Chondrocyte (in vitro differentiated cells): ENCODE data around the gene FRMD4A. TPM values are rescaled to one million over a fixed set of nuclear protein-coding genes. Genes with fewer than 3 reads are reported as not detected.

Experiments
- DNase-seq: peaks from one replicate; pipeline ENCODE4 v3.0.0; 2021; ENCODE audit warnings: mixed read lengths, low spot score
- H3K27ac Mint-ChIP-seq: one replicate; pipeline ENCODE4 v1.8.0; 2021; ENCODE audit warnings: mild to moderate bottlenecking, moderate library complexity, mixed read lengths; ENCODE audit not compliant: unreplicated experiment
- H3K27me3 Mint-ChIP-seq: 2 replicates; pipeline ENCODE4 v1.8.0; 2021; ENCODE audit warnings: low read depth, mixed read lengths
- H3K36me3 Mint-ChIP-seq: 2 replicates; pipeline ENCODE4 v1.8.0; 2021; ENCODE audit warnings: low read depth, mixed read lengths
- H3K4me1 Mint-ChIP-seq: 2 replicates; pipeline ENCODE4 v1.8.0; 2021; ENCODE audit warnings: low read depth, mild to moderate bottlenecking, mixed read lengths
- H3K4me3 Mint-ChIP-seq: one replicate; pipeline ENCODE4 v1.8.0; 2021; ENCODE audit warnings: mild to moderate bottlenecking, moderate library complexity, mixed read lengths; ENCODE audit not compliant: unreplicated experiment
- H3K9me3 Mint-ChIP-seq: 2 replicates; pipeline ENCODE4 v1.8.0; 2021; ENCODE audit warnings: low read depth, mixed read lengths
- CTCF ChIP-seq: fragments of 200-600 bp; sonication (generic); IDR thresholded peaks from 2 replicates; pipeline ENCODE4 v1.5.0; 2021; ENCODE audit warnings: antibody characterized with exemption, mild to moderate bottlenecking, moderate library complexity
- total RNA-seq: library from RNA; stranded (reverse); gene quantifications from 3 replicates; pipeline ENCODE4 v1.2.1, GENCODE V29; 2021

The FRMD4A gene
- total RNA-seq, 1 donor from 2014 or later, result 129 TPM

GRCh38 chr10:14116021-14116420 lies 214.7 kb downstream of the FRMD4A start:
- no peak for DNase-seq
- TF ChIP-seq CTCF, result no peak
- H3K9me3 Mint-ChIP-seq, result no peaks in the 10 kb centered on the region
- no peaks in the 10 kb centered on the region for H3K27me3 Mint-ChIP-seq
- peaks cover 4% of the 10 kb centered on the region for H3K4me1 Mint-ChIP-seq
- H3K36me3 Mint-ChIP-seq, result peaks cover 3% of the 10 kb centered on the region
- no peak overlapping the region for H3K27ac Mint-ChIP-seq
- no peak overlapping the region for H3K4me3 Mint-ChIP-seq

GRCh38 chr10:14114791-14115190 lies 215.9 kb downstream of the FRMD4A start:
- Mint-ChIP-seq H3K36me3 (peaks cover 2% of the 10 kb centered on the region), H3K4me3 (no peak overlapping the region), H3K27ac (no peak overlapping the region), H3K9me3 (no peaks in the 10 kb centered on the region), H3K4me1 (peaks cover 12% of the 10 kb centered on the region), H3K27me3 (no peaks in the 10 kb centered on the region)
- TF ChIP-seq CTCF, result no peak
- no peak for DNase-seq

- Mint-ChIP-seq H3K4me1 (peaks cover 22% of the 10 kb centered on the region), H3K36me3 (peaks cover 2% of the 10 kb centered on the region), H3K9me3 (no peaks in the 10 kb centered on the region), H3K27me3 (no peaks in the 10 kb centered on the region), H3K27ac (no peak overlapping the region), H3K4me3 (no peak overlapping the region)
- DNase-seq, result no peak
- no peak for TF ChIP-seq CTCF
Measured at GRCh38 chr10:14112056-14112455, 218.7 kb downstream of the FRMD4A start.

GRCh38 chr10:14111208-14111607 lies 219.5 kb downstream of the FRMD4A start:
- no peak for DNase-seq
- TF ChIP-seq CTCF, result no peak
- peak overlapping the region; percentile 5 for H3K27ac Mint-ChIP-seq
- peaks cover 5% of the 10 kb centered on the region for H3K9me3 Mint-ChIP-seq
- H3K27me3 Mint-ChIP-seq, result no peaks in the 10 kb centered on the region
- H3K4me3 Mint-ChIP-seq, result no peak overlapping the region
- H3K36me3 Mint-ChIP-seq, result peaks cover 2% of the 10 kb centered on the region
- peaks cover 22% of the 10 kb centered on the region for H3K4me1 Mint-ChIP-seq

- Mint-ChIP-seq H3K4me3 (no peak overlapping the region), H3K9me3 (peaks cover 5% of the 10 kb centered on the region)
Measured at GRCh38 chr10:14106828-14107227, 223.9 kb downstream of the FRMD4A start.

More at GRCh38 chr10:14106828-14107227, 223.9 kb downstream of the FRMD4A start:
- no peak for DNase-seq
- TF ChIP-seq CTCF, result no peak
- H3K4me1 Mint-ChIP-seq, result peaks cover 28% of the 10 kb centered on the region
- H3K27ac Mint-ChIP-seq, result no peak overlapping the region
- H3K36me3 Mint-ChIP-seq, result no peaks in the 10 kb centered on the region
- no peaks in the 10 kb centered on the region for H3K27me3 Mint-ChIP-seq
